Uterus (tissue), 2 donors: ENCODE results near the gene OR1J2.

Experiments
- POLR2A ChIP-seq, 2 donors: fragments of 450-650 bp; IDR thresholded peaks; one replicate each; pipeline ENCODE4 v1.6.1; 2016; ENCODE audit warnings: antibody characterized with exemption in 2 of 2, mild to moderate bottlenecking in 1 of 2, moderate library complexity in 1 of 2
- TF ChIP-seq, protein P1 (sequence below), 4 experiments: fragments of 200-600 bp in 2 of 4; fragments of 450-650 bp in 2 of 4; sonication (generic) in 2 of 4; IDR thresholded peaks; one replicate each; pipeline ENCODE4 v1.5.1; 2016 to 2019; ENCODE audit warnings: antibody characterized with exemption in 4 of 4, mild to moderate bottlenecking in 2 of 4, moderate library complexity in 1 of 4

DNA sequence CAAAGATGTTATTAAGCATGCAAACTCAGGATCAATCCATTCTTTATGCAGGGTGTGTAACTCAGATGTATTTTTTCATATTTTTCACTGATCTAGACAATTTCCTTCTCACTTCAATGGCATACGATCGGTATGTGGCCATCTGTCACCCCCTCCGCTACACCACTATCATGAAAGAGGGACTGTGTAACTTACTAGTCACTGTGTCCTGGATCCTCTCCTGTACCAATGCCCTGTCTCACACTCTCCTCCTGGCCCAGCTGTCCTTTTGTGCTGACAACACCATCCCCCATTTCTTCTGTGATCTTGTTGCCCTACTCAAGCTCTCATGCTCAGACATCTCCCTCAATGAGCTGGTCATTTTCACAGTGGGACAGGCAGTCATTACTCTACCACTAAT lies 8.8 kb downstream of the OR1J2 start:
- TF ChIP-seq, protein P1, sequence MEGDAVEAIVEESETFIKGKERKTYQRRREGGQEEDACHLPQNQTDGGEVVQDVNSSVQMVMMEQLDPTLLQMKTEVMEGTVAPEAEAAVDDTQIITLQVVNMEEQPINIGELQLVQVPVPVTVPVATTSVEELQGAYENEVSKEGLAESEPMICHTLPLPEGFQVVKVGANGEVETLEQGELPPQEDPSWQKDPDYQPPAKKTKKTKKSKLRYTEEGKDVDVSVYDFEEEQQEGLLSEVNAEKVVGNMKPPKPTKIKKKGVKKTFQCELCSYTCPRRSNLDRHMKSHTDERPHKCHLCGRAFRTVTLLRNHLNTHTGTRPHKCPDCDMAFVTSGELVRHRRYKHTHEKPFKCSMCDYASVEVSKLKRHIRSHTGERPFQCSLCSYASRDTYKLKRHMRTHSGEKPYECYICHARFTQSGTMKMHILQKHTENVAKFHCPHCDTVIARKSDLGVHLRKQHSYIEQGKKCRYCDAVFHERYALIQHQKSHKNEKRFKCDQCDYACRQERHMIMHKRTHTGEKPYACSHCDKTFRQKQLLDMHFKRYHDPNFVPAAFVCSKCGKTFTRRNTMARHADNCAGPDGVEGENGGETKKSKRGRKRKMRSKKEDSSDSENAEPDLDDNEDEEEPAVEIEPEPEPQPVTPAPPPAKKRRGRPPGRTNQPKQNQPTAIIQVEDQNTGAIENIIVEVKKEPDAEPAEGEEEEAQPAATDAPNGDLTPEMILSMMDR (IDR thresholded peaks at IDR 0.05), result no peak
- TF ChIP-seq POLR2A (IDR thresholded peaks at IDR 0.05), result no peak
